K562 (cell line): Measurements from ENCODE around the gene MAP3K6. TPM values are rescaled to one million over a fixed set of nuclear protein-coding genes. Genes with fewer than 3 reads are reported as not detected.

Source experiments
- ATAC-seq: fragments of 200-7000 bp; cut with Tn5 transposase; 3 replicates; pipeline ENCODE4 v1.9.1; 2020; ENCODE audit warnings: moderate library complexity
- BruUV-seq: library from RNA; stranded (reverse); fragments of 400-500 nt; replicated peaks from 2 replicates; lab custom pipeline; 2021; lab: Mats Ljungman, UMichigan
- CTCF ChIA-PET: fragments of 300-600 bp; formaldehyde crosslinking; extraction: SDS; loops from one replicate; lab custom pipeline; 2021; ENCODE audit warnings: low intra/inter-chr PET ratio; lab: Yijun Ruan, JAX
- POLR2A ChIA-PET: fragments of 300-600, 350-650 bp; sonication (Branson Sonifier 250); formaldehyde crosslinking; extraction: SDS; loops from one replicate; lab custom pipeline; 2021; ENCODE audit warnings: antibody characterized with exemption, inconsistent platforms; lab: Yijun Ruan, JAX
- DNase-seq, 4 experiments: peaks; one replicate each; pipeline versions ENCODE4 v3.0.0 to v3.0.0-alpha.2; 2011 to 2018; ENCODE audit warnings: low spot score in 3 of 4, mixed read lengths in 3 of 4; ENCODE audit errors: extremely low read depth in 1 of 4
- FAIRE-seq: peaks from 2 replicates; lab custom pipeline; 2011; peaks lifted over from hg19 to GRCh38; lab: Jason Lieb, UNC
- H2AFZ ChIP-seq: 2 replicates; pipeline ENCODE4 v1.6.0; 2011; ENCODE audit warnings: low read depth, low read length, control low read depth, inconsistent platforms
- H3K27ac ChIP-seq: fragments of 200-600 bp; 3 replicates; pipeline ENCODE4 v1.8.0; 2011; ENCODE audit warnings: low read depth, mild to moderate bottlenecking, control low read depth, inconsistent platforms, low read length, moderate library complexity, mixed read lengths; ENCODE audit errors: extremely low read depth
- H3K27me3 ChIP-seq, 2 experiments: fragments of 300-600 bp in 1 of 2; 2 replicates in 1 of 2; 3 replicates in 1 of 2; pipeline versions ENCODE4 v1.6.0 to v1.8.0; 2011; ENCODE audit warnings: inconsistent platforms in 2 of 2, low read length in 2 of 2, mild to moderate bottlenecking in 1 of 2, mixed read lengths in 1 of 2, moderate library complexity in 1 of 2; ENCODE audit not compliant: control insufficient read depth in 2 of 2, insufficient read depth in 2 of 2
- H3K36me3 ChIP-seq: fragments of 300-600 bp; 3 replicates; pipeline ENCODE4 v1.8.0; 2011; ENCODE audit warnings: mild to moderate bottlenecking, low read length, inconsistent platforms; ENCODE audit not compliant: control insufficient read depth, insufficient read depth
- H3K4me1 ChIP-seq, 2 experiments: fragments of 200-600 bp in 1 of 2; replicated peaks in 1 of 2; 2 replicates in 1 of 2; 3 replicates in 1 of 2; pipeline versions ENCODE4 v1.5.1 to v1.8.0; 2011; ENCODE audit warnings: inconsistent platforms in 2 of 2, low read length in 2 of 2, mild to moderate bottlenecking in 1 of 2, mixed read lengths in 1 of 2, moderate library complexity in 1 of 2; ENCODE audit not compliant: control insufficient read depth in 2 of 2, insufficient read depth in 2 of 2
- H3K4me2 ChIP-seq: 2 replicates; pipeline ENCODE4 v1.6.1; 2011; ENCODE audit warnings: low read length, control low read depth, inconsistent platforms, mixed read lengths; ENCODE audit not compliant: insufficient read depth
- H3K4me3 ChIP-seq: fragments of 200-600 bp; sonication (generic), shearing (Covaris generic); 2 replicates; pipeline ENCODE4 v1.5.1; 2016; ENCODE audit warnings: control low read depth, inconsistent platforms
- H3K79me2 ChIP-seq: fragments of 200-600 bp; 3 replicates; pipeline ENCODE4 v1.8.0; 2011; ENCODE audit warnings: low read length, inconsistent platforms; ENCODE audit not compliant: control insufficient read depth, insufficient read depth
- H3K9ac ChIP-seq, 2 experiments: 2 replicates each; pipeline versions ENCODE4 v1.6.0 to v1.6.1; 2011; ENCODE audit warnings: low read depth in 2 of 2, low read length in 2 of 2, control low read depth in 1 of 2, inconsistent platforms in 1 of 2, mild to moderate bottlenecking in 1 of 2, mixed read lengths in 1 of 2; ENCODE audit not compliant: insufficient read depth in 1 of 2
- H3K9me1 ChIP-seq: one replicate; pipeline ENCODE4 v1.6.0; 2011; ENCODE audit warnings: inconsistent platforms, mild to moderate bottlenecking, low read length, moderate library complexity; ENCODE audit not compliant: control insufficient read depth, insufficient read depth
- H3K9me3 ChIP-seq: replicated peaks from 2 replicates; pipeline ENCODE4 v1.5.1; 2011; ENCODE audit warnings: low read depth, low read length, inconsistent platforms; ENCODE audit not compliant: control insufficient read depth, insufficient read depth
- H4K20me1 ChIP-seq: replicated peaks from 2 replicates; pipeline ENCODE4 v1.6.1; 2011; ENCODE audit warnings: low read length, inconsistent platforms, mixed read lengths; ENCODE audit not compliant: control insufficient read depth, insufficient read depth
- DLX4 ChIP-seq: fragments of 250-450 bp; sonication (Bioruptor Pico); IDR thresholded peaks from 2 replicates; pipeline ENCODE4 v1.6.1; 2021; ENCODE audit warnings: mild to moderate bottlenecking
- FOXM1 ChIP-seq, 2 experiments: fragments of 450-650 bp in 1 of 2; sonication (generic) in 1 of 2; formaldehyde crosslinking in 1 of 2; IDR thresholded peaks; 2 replicates each; pipeline versions ENCODE4 v1.6.1 to v1.9.0; 2017 to 2022; ENCODE audit warnings: low read depth in 2 of 2, mild to moderate bottlenecking in 2 of 2, missing genetic modification reagents in 1 of 2, moderate library complexity in 1 of 2
- LARP7 ChIP-seq: fragments of 450-650 bp; IDR thresholded peaks from 2 replicates; pipeline ENCODE4 v1.6.1; 2016
- POLR2G ChIP-seq: fragments of 200-400 bp; formaldehyde crosslinking; IDR thresholded peaks from 2 replicates; pipeline ENCODE4 v1.6.1; 2017; ENCODE audit warnings: low read depth, mild to moderate bottlenecking, antibody characterized with exemption, low read length, moderate library complexity
- PRPF4 ChIP-seq: fragments of 200-400 bp; formaldehyde crosslinking; IDR thresholded peaks from one replicate; pipeline ENCODE4 v1.6.1; 2017; ENCODE audit warnings: low read length, low read depth, mild to moderate bottlenecking; ENCODE audit not compliant: insufficient read depth, poor library complexity, severe bottlenecking
- RBM22 ChIP-seq: fragments of 200-400 bp; formaldehyde crosslinking; IDR thresholded peaks from 2 replicates; pipeline ENCODE4 v1.6.1; 2018; ENCODE audit warnings: low read length, low read depth; ENCODE audit not compliant: poor library complexity, severe bottlenecking
- TARDBP ChIP-seq: fragments of 450-650 bp; IDR thresholded peaks from 2 replicates; pipeline ENCODE4 v1.6.1; 2016
- USF1 ChIP-seq: sonication (generic); formaldehyde crosslinking; IDR thresholded peaks from 2 replicates; pipeline ENCODE4 v1.9.0; 2022; ENCODE audit warnings: mild to moderate bottlenecking, missing genetic modification reagents
- ZBTB8A ChIP-seq: fragments of 450-650 bp; IDR thresholded peaks from 2 replicates; pipeline ENCODE4 v1.6.1; 2018; ENCODE audit warnings: mild to moderate bottlenecking, moderate library complexity; ENCODE audit not compliant: partially characterized antibody
- WGBS: fragments of 100-300 bp; shearing (Covaris generic); methylation state at CpG from one replicate; pipeline ENCODE4 v1.1.6; 2016; ENCODE audit warnings: low coverage, mixed read lengths; ENCODE audit not compliant: insufficient coverage; ENCODE audit errors: missing lambda C conversion rate; 5-methylcytosine and 5-hydroxymethylcytosine counted together
- in situ Hi-C: fragments of 300-500 bp; cut with MboI; formaldehyde crosslinking; loops from 4 replicates; pipeline ENCODE4 v1.15.0; 2018; ENCODE audit warnings: inconsistent platforms, mixed read lengths
- intact Hi-C: fragments of 100-400 bp; cut with micrococcal nuclease; formaldehyde crosslinking; loops from 2 replicates; pipeline ENCODE4 v1.14.2; 2022
- polyA plus RNA-seq, 8 experiments: library from polyadenylated mRNA; depleted of rRNA in 4 of 8; stranded (reverse) in 5 of 8; unstranded in 3 of 8; fragments of >200 nt; fragmentation: Nextera tagmentation in 2 of 8; fragmentation: Illumina TruSeq in 1 of 8; extraction: Ambion mirVana in 2 of 8; extraction: Trizol in 1 of 8; gene quantifications; 2 replicates each; pipeline versions ENCODE4 v1.2.1 to v1.2.3, GENCODE V29; 2011 to 2014; ENCODE audit warnings: inconsistent platforms in 1 of 8, missing spikeins in 1 of 8
- total RNA-seq, 7 experiments: library from RNA; depleted of rRNA in 6 of 7; stranded (reverse); fragments of >200 nt in 6 of 7; fragmentation: Illumina TruSeq in 2 of 7; extraction: Trizol in 2 of 7; gene quantifications; 2 replicates each; pipeline versions ENCODE4 v1.2.1 to v1.2.3, GENCODE V29; 2011 to 2021; ENCODE audit warnings: low replicate concordance in 1 of 7
- TF ChIP-seq, protein P1 (sequence below): sonication (generic); formaldehyde crosslinking; IDR thresholded peaks from 2 replicates; pipeline ENCODE4 v1.8.0; 2022; ENCODE audit warnings: mild to moderate bottlenecking, missing genetic modification reagents, borderline replicate concordance
- TF ChIP-seq, protein P2 (sequence below): sonication (generic); formaldehyde crosslinking; IDR thresholded peaks from 2 replicates; pipeline ENCODE4 v1.9.0; 2022; ENCODE audit warnings: mild to moderate bottlenecking, missing genetic modification reagents
- TF ChIP-seq, protein P3 (sequence below): fragments of 250-450 bp; sonication (Bioruptor Pico); IDR thresholded peaks from 2 replicates; pipeline ENCODE4 v1.8.0; 2022; ENCODE audit warnings: inconsistent platforms

MAP3K6 gene
- total and polyA plus RNA-seq, 9 of the 15 experiments (the other 6 are each of a cell fraction or from before 2014, with no cell fraction given) = 0.99 to 21.9 (median 7.0) TPM

GRCh38 chr1:27399251-27400025 is 32.7 kb upstream of the MAP3K6 start:
- no peak for FAIRE-seq
- Histone ChIP-seq H3K9me3 (no peaks in the 10 kb centered on the region), H3K9me1 (no peaks in the 10 kb centered on the region), H4K20me1 (no peaks in the 10 kb centered on the region), H3K4me2 (no peak overlapping the region), H3K27me3 (no peaks in the 10 kb centered on the region), H3K27ac (no peak overlapping the region), H3K36me3 (peaks cover 11% of the 10 kb centered on the region; the same call in 1 of the 3 replicates), H3K9ac (peak overlapping the region in 1 of 2 experiments; percentile 32; a peak in 2 of 4 replicates), H3K79me2 (no peaks in the 10 kb centered on the region), H3K4me1 (peaks cover 0 to 27% of the 10 kb centered on the region in 2 experiments; a peak in 3 of 5 replicates), H3K4me3 (no peak overlapping the region), H2AFZ (no peak overlapping the region)
- CTCF ChIA-PET = interaction anchor here (0.8 kb wide), 1 partner anchor 207 kb away, joined by 3 read pairs; no protein-coding TSS in a partner anchor
- no peak for TF ChIP-seq DLX4
- TF ChIP-seq, protein P1, sequence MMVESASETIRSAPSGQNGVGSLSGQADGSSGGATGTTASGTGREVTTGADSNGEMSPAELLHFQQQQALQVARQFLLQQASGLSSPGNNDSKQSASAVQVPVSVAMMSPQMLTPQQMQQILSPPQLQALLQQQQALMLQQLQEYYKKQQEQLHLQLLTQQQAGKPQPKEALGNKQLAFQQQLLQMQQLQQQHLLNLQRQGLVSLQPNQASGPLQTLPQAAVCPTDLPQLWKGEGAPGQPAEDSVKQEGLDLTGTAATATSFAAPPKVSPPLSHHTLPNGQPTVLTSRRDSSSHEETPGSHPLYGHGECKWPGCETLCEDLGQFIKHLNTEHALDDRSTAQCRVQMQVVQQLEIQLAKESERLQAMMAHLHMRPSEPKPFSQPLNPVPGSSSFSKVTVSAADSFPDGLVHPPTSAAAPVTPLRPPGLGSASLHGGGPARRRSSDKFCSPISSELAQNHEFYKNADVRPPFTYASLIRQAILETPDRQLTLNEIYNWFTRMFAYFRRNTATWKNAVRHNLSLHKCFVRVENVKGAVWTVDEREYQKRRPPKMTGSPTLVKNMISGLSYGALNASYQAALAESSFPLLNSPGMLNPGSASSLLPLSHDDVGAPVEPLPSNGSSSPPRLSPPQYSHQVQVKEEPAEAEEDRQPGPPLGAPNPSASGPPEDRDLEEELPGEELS (CRISPR knock-in tag) = 0 out of 2 replicates have a peak, but pooled peaks have one; percentile 12
- TF ChIP-seq, protein P2, sequence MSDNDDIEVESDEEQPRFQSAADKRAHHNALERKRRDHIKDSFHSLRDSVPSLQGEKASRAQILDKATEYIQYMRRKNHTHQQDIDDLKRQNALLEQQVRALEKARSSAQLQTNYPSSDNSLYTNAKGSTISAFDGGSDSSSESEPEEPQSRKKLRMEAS (CRISPR knock-in tag) = peak; percentile 21
- TF ChIP-seq TARDBP = peak; percentile 34; the same call in 1 of the 2 replicates
- peak; percentile 73 for TF ChIP-seq POLR2G
- no peak for TF ChIP-seq LARP7
- TF ChIP-seq RBM22 = peak; percentile 84
- TF ChIP-seq FOXM1 (IDR thresholded peaks at IDR 0.05; ENCODE audit: low read depth) = no peak
- TF ChIP-seq FOXM1 (CRISPR knock-in tag; IDR thresholded peaks at IDR 0.05; ENCODE audit: low read depth) = 0 out of 2 replicates have a peak, but pooled peaks have one; percentile 67
- no peak for TF ChIP-seq PRPF4
- no peak for TF ChIP-seq ZBTB8A
- TF ChIP-seq USF1 (CRISPR knock-in tag) = 0 out of 2 replicates have a peak, but pooled peaks have one; percentile 7
- TF ChIP-seq, protein P3, sequence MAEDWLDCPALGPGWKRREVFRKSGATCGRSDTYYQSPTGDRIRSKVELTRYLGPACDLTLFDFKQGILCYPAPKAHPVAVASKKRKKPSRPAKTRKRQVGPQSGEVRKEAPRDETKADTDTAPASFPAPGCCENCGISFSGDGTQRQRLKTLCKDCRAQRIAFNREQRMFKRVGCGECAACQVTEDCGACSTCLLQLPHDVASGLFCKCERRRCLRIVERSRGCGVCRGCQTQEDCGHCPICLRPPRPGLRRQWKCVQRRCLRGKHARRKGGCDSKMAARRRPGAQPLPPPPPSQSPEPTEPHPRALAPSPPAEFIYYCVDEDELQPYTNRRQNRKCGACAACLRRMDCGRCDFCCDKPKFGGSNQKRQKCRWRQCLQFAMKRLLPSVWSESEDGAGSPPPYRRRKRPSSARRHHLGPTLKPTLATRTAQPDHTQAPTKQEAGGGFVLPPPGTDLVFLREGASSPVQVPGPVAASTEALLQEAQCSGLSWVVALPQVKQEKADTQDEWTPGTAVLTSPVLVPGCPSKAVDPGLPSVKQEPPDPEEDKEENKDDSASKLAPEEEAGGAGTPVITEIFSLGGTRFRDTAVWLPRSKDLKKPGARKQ (CRISPR knock-in tag) = no peak
- intact Hi-C loops = loop anchor here (5.0 kb wide), 1 partner anchor 352 kb away; no protein-coding TSS in a partner anchor
- POLR2A ChIA-PET = interaction anchor here (0.6 to 1.5 kb wide), 10 partner anchors 9 to 254 kb away, joined by 3 to 5 read pairs (median 3); no protein-coding TSS in a partner anchor
- no peak for DNase-seq
- 66% methylated on average over 19 of the region's 19 CpGs for WGBS
- BruUV-seq = no TSS peak
- in situ Hi-C loops = loop anchor here (5.0 kb wide), 1 partner anchor 208 kb away; no protein-coding TSS in a partner anchor
- no peak for ATAC-seq
